HepG2 (cell line): ENCODE data around the gene DPP3. TPM values are rescaled to one million over a fixed set of nuclear protein-coding genes. Genes with fewer than 3 reads are reported as not detected.

ENCODE experiments used
- ATAC-seq: fragments of 200-7000 bp; cut with Tn5 transposase; 3 replicates; pipeline ENCODE4 v1.9.1; 2020; ENCODE audit warnings: mild to moderate bottlenecking, moderate library complexity
- BruUV-seq: library from RNA; stranded (reverse); fragments of 400-500 nt; replicated peaks from 2 replicates; lab custom pipeline; 2021; lab: Mats Ljungman, UMichigan
- CTCF ChIA-PET: fragments of 300-600 bp; formaldehyde crosslinking; extraction: SDS; loops from one replicate; lab custom pipeline; 2021; ENCODE audit warnings: low total read pairs, inconsistent platforms, low intra/inter-chr PET ratio; lab: Yijun Ruan, JAX
- POLR2A ChIA-PET: fragments of 350-600 bp; sonication (Branson Sonifier 250); formaldehyde crosslinking; loops from one replicate; lab custom pipeline; 2020; ENCODE audit warnings: antibody characterized with exemption, inconsistent platforms; lab: Yijun Ruan, JAX
- DNase-seq: peaks from one replicate; pipeline ENCODE4 v3.0.0-alpha.2; 2015; ENCODE audit warnings: low spot score
- FAIRE-seq: peaks from 3 replicates; lab custom pipeline; 2011; peaks lifted over from hg19 to GRCh38; lab: Jason Lieb, UNC
- H2AFZ ChIP-seq: one replicate; pipeline ENCODE4 v1.6.1; 2011; ENCODE audit warnings: low read length, inconsistent platforms
- H3K27ac ChIP-seq: fragments of 300-600 bp; 3 replicates; pipeline ENCODE4 v1.8.0; 2011; ENCODE audit warnings: mixed run types, mild to moderate bottlenecking, mixed read lengths, low read length, inconsistent platforms; ENCODE audit not compliant: insufficient read depth; ENCODE audit errors: extremely low read length
- H3K27me3 ChIP-seq, 2 experiments: fragments of 200-600 bp in 1 of 2; 2 replicates in 1 of 2; 3 replicates in 1 of 2; pipeline versions ENCODE4 v1.6.0 to v1.8.0; 2011; ENCODE audit warnings: low read length in 2 of 2, mild to moderate bottlenecking in 2 of 2, moderate library complexity in 2 of 2, inconsistent platforms in 1 of 2; ENCODE audit not compliant: insufficient read depth in 2 of 2, control insufficient read depth in 1 of 2
- H3K36me3 ChIP-seq, 2 experiments: fragments of 200-600 bp in 1 of 2; replicated peaks in 1 of 2; 2 replicates in 1 of 2; 3 replicates in 1 of 2; pipeline versions ENCODE4 v1.5.1 to v1.8.0; 2011; ENCODE audit warnings: low read length in 2 of 2, inconsistent platforms in 1 of 2; ENCODE audit not compliant: insufficient read depth in 2 of 2, control insufficient read depth in 1 of 2
- H3K4me1 ChIP-seq: 2 replicates; pipeline ENCODE4 v1.5.1; 2012; ENCODE audit warnings: low read length, inconsistent platforms; ENCODE audit not compliant: insufficient read depth
- H3K4me2 ChIP-seq: 2 replicates; pipeline ENCODE4 v1.6.0; 2011; ENCODE audit warnings: low read depth, low read length, inconsistent platforms
- H3K4me3 ChIP-seq, 3 experiments: fragments of 200-600 bp in 1 of 3; sonication (generic), shearing (Covaris generic) in 1 of 3; replicated peaks in 1 of 3; 2 replicates each; pipeline ENCODE4 v1.5.1; 2011 to 2016; ENCODE audit warnings: low read length in 3 of 3, inconsistent platforms in 2 of 3, low read depth in 2 of 3, mild to moderate bottlenecking in 2 of 3, control low read depth in 1 of 3, mixed read lengths in 1 of 3; ENCODE audit not compliant: insufficient read depth in 1 of 3
- H3K79me2 ChIP-seq: one replicate; pipeline ENCODE4 v1.6.1; 2011; ENCODE audit warnings: low read length, inconsistent platforms; ENCODE audit not compliant: insufficient read depth
- H3K9ac ChIP-seq: 2 replicates; pipeline ENCODE4 v1.6.0; 2011; ENCODE audit warnings: mild to moderate bottlenecking, low read depth, low read length, inconsistent platforms; ENCODE audit not compliant: insufficient read depth
- H3K9me3 ChIP-seq: 2 replicates; pipeline ENCODE4 v1.5.1; 2012; ENCODE audit warnings: mild to moderate bottlenecking, low read length
- H4K20me1 ChIP-seq: 2 replicates; pipeline ENCODE4 v1.6.0; 2011; ENCODE audit warnings: inconsistent platforms, mild to moderate bottlenecking, low read length, moderate library complexity; ENCODE audit not compliant: insufficient read depth
- ATAD3A ChIP-seq: sonication (generic); formaldehyde crosslinking; IDR thresholded peaks from 2 replicates; pipeline ENCODE4 v1.4.0; 2020; ENCODE audit warnings: missing genetic modification reagents
- FOXM1 ChIP-seq: sonication (generic); formaldehyde crosslinking; IDR thresholded peaks from 2 replicates; pipeline ENCODE4 v1.5.0; 2020; ENCODE audit warnings: missing genetic modification reagents
- HES4 ChIP-seq: sonication (generic); formaldehyde crosslinking; IDR thresholded peaks from 2 replicates; pipeline ENCODE4 v1.9.0; 2021; ENCODE audit warnings: mild to moderate bottlenecking, missing genetic modification reagents, borderline replicate concordance
- NRL ChIP-seq: sonication (generic); formaldehyde crosslinking; IDR thresholded peaks from 2 replicates; pipeline ENCODE4 v1.5.0; 2020; ENCODE audit warnings: missing genetic modification reagents, mild to moderate bottlenecking, moderate library complexity, borderline replicate concordance
- PBX2 ChIP-seq: IDR thresholded peaks from 2 replicates; pipeline ENCODE4 v1.6.1; 2016; ENCODE audit warnings: control low read depth
- RAD51 ChIP-seq: fragments of 450-650 bp; IDR thresholded peaks from 2 replicates; pipeline ENCODE4 v1.6.1; 2016; ENCODE audit warnings: borderline replicate concordance
- TAF1 ChIP-seq: sonication (generic); formaldehyde crosslinking; IDR thresholded peaks from 2 replicates; pipeline ENCODE4 v1.4.0; 2020; ENCODE audit warnings: missing genetic modification reagents
- U2AF1 ChIP-seq: fragments of 200-400 bp; formaldehyde crosslinking; optimal IDR thresholded peaks from 2 replicates; pipeline ENCODE3; 2017; ENCODE audit warnings: mild to moderate bottlenecking, low read depth, low read length
- ZBED4 ChIP-seq: sonication (generic); formaldehyde crosslinking; IDR thresholded peaks from 2 replicates; pipeline ENCODE4 v1.4.0; 2020; ENCODE audit warnings: missing genetic modification reagents, borderline replicate concordance
- ZNF225 ChIP-seq: sonication (generic); formaldehyde crosslinking; IDR thresholded peaks from 2 replicates; pipeline ENCODE4 v1.4.0; 2020; ENCODE audit warnings: mild to moderate bottlenecking, missing genetic modification reagents
- ZNF235 ChIP-seq: sonication (generic); formaldehyde crosslinking; IDR thresholded peaks from 2 replicates; pipeline ENCODE4 v1.8.1; 2023; ENCODE audit warnings: mild to moderate bottlenecking, missing genetic modification reagents, borderline replicate concordance
- ZNF737 ChIP-seq: sonication (generic); formaldehyde crosslinking; IDR thresholded peaks from 2 replicates; pipeline ENCODE4 v1.5.0; 2020; ENCODE audit warnings: missing genetic modification reagents, mild to moderate bottlenecking, borderline replicate concordance
- ZNF773 ChIP-seq: sonication (generic); formaldehyde crosslinking; IDR thresholded peaks from 2 replicates; pipeline ENCODE4 v1.4.0; 2020; ENCODE audit warnings: missing genetic modification reagents, borderline replicate concordance
- WGBS: methylation state at CpG from one replicate; pipeline ENCODE4 v1.1.6; 2017; ENCODE audit warnings: low lambda C conversion rate; 5-methylcytosine and 5-hydroxymethylcytosine counted together
- in situ Hi-C: cut with HindIII; loops from 2 replicates; pipeline ENCODE4 v1.10.0; 2017; ENCODE audit warnings: low pct_unique_long_range_greater_than_20kb; ENCODE audit not compliant: extremely low pct_ligation_motif_present
- intact Hi-C: fragments of 100-400 bp; cut with micrococcal nuclease; formaldehyde crosslinking; loops from one replicate; pipeline ENCODE4 v1.10.0; 2022; ENCODE audit not compliant: unreplicated experiment
- polyA plus RNA-seq, 8 experiments: library from polyadenylated mRNA; depleted of rRNA in 3 of 8; stranded (reverse) in 7 of 8; unstranded in 1 of 8; fragments of >200 nt; fragmentation: Illumina TruSeq in 4 of 8; extraction: Trizol in 4 of 8; gene quantifications; 2 replicates each; pipeline versions ENCODE4 v1.2.1 to v1.2.3, GENCODE V29; 2011 to 2016; ENCODE audit warnings: low read depth in 4 of 8, missing spikeins in 1 of 8, mixed read lengths in 1 of 8; ENCODE audit not compliant: insufficient read depth in 1 of 8
- total RNA-seq, 5 experiments: library from RNA; depleted of rRNA; stranded (reverse); fragments of >200 nt; fragmentation: Illumina TruSeq; extraction: Trizol; gene quantifications; 2 replicates each; pipeline ENCODE4 v1.2.3, GENCODE V29; 2016; ENCODE audit warnings: low read depth in 1 of 5
- TF ChIP-seq, protein P1 (sequence below): sonication (generic); formaldehyde crosslinking; IDR thresholded peaks from 2 replicates; pipeline ENCODE4 v1.8.1; 2023; ENCODE audit warnings: mild to moderate bottlenecking, missing genetic modification reagents, borderline replicate concordance

DPP3 gene
- total and polyA plus RNA-seq, 2 of the 13 experiments (the other 11 are each of a cell fraction or from before 2014, with no cell fraction given), result 38.4 to 59.8 TPM

GRCh38 chr11:66471142-66471541, 9.1 kb upstream of the DPP3 start:
- BruUV-seq, result no TSS peak
- H3K27me3 ChIP-seq, result no peaks in the 10 kb centered on the region
- H3K9me3 ChIP-seq, result no peaks in the 10 kb centered on the region
- H4K20me1 ChIP-seq, result no peaks in the 10 kb centered on the region; the same call in 1 of the 2 replicates
- peaks cover 12% of the 10 kb centered on the region for H3K4me1 ChIP-seq
- in situ Hi-C loops, result no loop called here
- no peak for TF ChIP-seq ZNF773 (CRISPR knock-in tag)
- TF ChIP-seq ZNF737 (CRISPR knock-in tag), result no peak
- TF ChIP-seq HES4 (CRISPR knock-in tag), result no peak
- no peak for TF ChIP-seq PBX2 (CRISPR knock-in tag)
- TF ChIP-seq FOXM1 (CRISPR knock-in tag), result no peak
- TF ChIP-seq, all 625 proteins: peak for 0
- FAIRE-seq, result no peak
- ATAC-seq, result no peak
- 96% methylated on average over 16 of the region's 16 CpGs for WGBS
- H3K4me3 ChIP-seq, result no peak overlapping the region
- H3K36me3 ChIP-seq, result peaks cover 0 to 2% of the 10 kb centered on the region in 2 experiments; a peak in 3 of 5 replicates
- H3K4me2 ChIP-seq, result no peak overlapping the region
- no peaks in the 10 kb centered on the region for H3K79me2 ChIP-seq
- intact Hi-C loops, result no loop called here
- no peak for DNase-seq
- H3K27ac ChIP-seq, result no peak overlapping the region
- H3K9ac ChIP-seq, result no peak overlapping the region
- ChIA-PET POLR2A (interaction anchor here (1.0 kb wide), 1 partner anchor 9 kb away, joined by 5 read pairs; the partner anchor contains the start of gene DPP3), CTCF (no interaction called here)
- no peak overlapping the region for H2AFZ ChIP-seq

DNA sequence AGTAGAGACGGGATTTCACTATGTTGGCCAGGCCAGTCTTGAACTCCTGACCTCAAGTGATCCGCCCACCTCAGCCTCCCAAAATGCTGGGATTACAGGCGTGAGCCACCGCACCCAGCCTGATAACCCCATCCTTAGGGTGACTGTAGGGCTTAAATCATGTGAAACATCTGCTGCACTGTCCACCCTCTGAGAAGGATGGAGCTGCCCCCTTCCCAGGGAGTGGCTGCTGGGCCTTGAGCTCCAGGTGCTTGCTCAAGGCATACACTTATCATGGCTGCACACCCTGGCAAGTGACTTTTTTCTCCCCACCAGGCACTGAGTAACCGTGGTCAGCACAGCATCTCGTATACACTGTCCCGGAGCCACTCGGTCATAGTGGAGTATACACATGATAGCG, 8.2 kb upstream of the DPP3 start:
- H3K4me2 ChIP-seq, result no peak overlapping the region
- H4K20me1 ChIP-seq, result no peaks in the 10 kb centered on the region; the same call in 1 of the 2 replicates
- ChIA-PET POLR2A (no interaction called here), CTCF (no interaction called here)
- BruUV-seq, result no TSS peak
- H3K4me1 ChIP-seq, result peaks cover 12% of the 10 kb centered on the region
- no peaks in the 10 kb centered on the region for H3K27me3 ChIP-seq
- no peaks in the 10 kb centered on the region for H3K79me2 ChIP-seq
- H3K36me3 ChIP-seq, result peaks cover 0 to 2% of the 10 kb centered on the region in 2 experiments; a peak in 3 of 5 replicates
- ATAC-seq (no peak), FAIRE-seq (no peak), DNase-seq (no peak)
- 93% methylated on average over 8 of the region's 9 CpGs for WGBS
- H3K4me3 ChIP-seq, result no peak overlapping the region
- in situ Hi-C loops, result no loop called here
- H3K9me3 ChIP-seq, result no peaks in the 10 kb centered on the region
- H3K9ac ChIP-seq, result no peak overlapping the region
- H3K27ac ChIP-seq, result no peak overlapping the region
- no peak overlapping the region for H2AFZ ChIP-seq
- intact Hi-C loops, result no loop called here
- TF ChIP-seq ZBED4 (no peak), ATAD3A (CRISPR knock-in tag) (no peak), NRL (CRISPR knock-in tag) (no peak), ZNF235 (CRISPR knock-in tag) (no peak), TAF1 (CRISPR knock-in tag) (no peak), U2AF1 (no peak), RAD51 (no peak), ZNF225 (CRISPR knock-in tag) (no peak)
- TF ChIP-seq, protein P1, sequence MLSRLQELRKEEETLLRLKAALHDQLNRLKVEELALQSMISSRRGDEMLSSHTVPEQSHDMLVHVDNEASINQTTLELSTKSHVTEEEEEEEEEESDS (CRISPR knock-in tag), result no peak
